Activated T-helper 1 cell treated with anti-CD3 and anti-CD28 coated beads, Interleukin-2, amount 50 U/mL, for 16 hours (primary cell): ENCODE measurements around the gene PGLYRP4.

Experiments
- DNase-seq, 2 donors: peaks; one replicate each; pipeline ENCODE4 v3.0.0-alpha.2; 2020; ENCODE audit warnings: low read depth in 1 of 2, low spot score in 1 of 2

The PGLYRP4 gene

GRCh38 chr1:153379591-153379990, 30.9 kb upstream of the PGLYRP4 start:
- DNase-seq: no peak

- no peak for DNase-seq
These were observed 26.9 kb upstream of the PGLYRP4 start, which contains the start of gene S100A12 for GRCh38 chr1:153375511-153375910. S100A12 (minus strand) TSS chr1:153375621; CDS start chr1:153374592, 1,029 bp downstream.

GRCh38 chr1:153374071-153374470, 25.4 kb upstream of the PGLYRP4 start:
- DNase-seq: no peak

GRCh38 chr1:153372571-153372970, 23.9 kb upstream of the PGLYRP4 start:
- DNase-seq: no peak

- DNase-seq: no peak
These were observed 22.6 kb upstream of the PGLYRP4 start for GRCh38 chr1:153371231-153371630.

- DNase-seq: no peak
These were observed 21.5 kb upstream of the PGLYRP4 start for GRCh38 chr1:153370146-153370545.

- no peak for DNase-seq
These were observed 19.9 kb upstream of the PGLYRP4 start for GRCh38 chr1:153368495-153368894.

GRCh38 chr1:153367090-153367489, 18.4 kb upstream of the PGLYRP4 start:
- no peak for DNase-seq

- DNase-seq: no peak
These were observed 17.6 kb upstream of the PGLYRP4 start for GRCh38 chr1:153366261-153366660.

GRCh38 chr1:153365696-153366095, 17.1 kb upstream of the PGLYRP4 start:
- DNase-seq: no peak

- DNase-seq: no peak
These were observed 16.4 kb upstream of the PGLYRP4 start for GRCh38 chr1:153364766-153365666.

- DNase-seq: no peak
These were observed 15.5 kb upstream of the PGLYRP4 start for GRCh38 chr1:153364156-153364555.

- DNase-seq: no peak
These were observed 15.0 kb upstream of the PGLYRP4 start for GRCh38 chr1:153363641-153364040.

GRCh38 chr1:153362187-153362775, 13.6 kb upstream of the PGLYRP4 start:
- DNase-seq: no peak

GRCh38 chr1:153361480-153362109, 13.0 kb upstream of the PGLYRP4 start:
- DNase-seq: no peak

GRCh38 chr1:153360592-153361479, 12.2 kb upstream of the PGLYRP4 start:
- no peak for DNase-seq

- DNase-seq: no peak
These were observed 11.5 kb upstream of the PGLYRP4 start for GRCh38 chr1:153360190-153360589.

- no peak for DNase-seq
These were observed 10.6 kb upstream of the PGLYRP4 start for GRCh38 chr1:153359241-153359640.

- DNase-seq: no peak
These were observed 10.0 kb upstream of the PGLYRP4 start for GRCh38 chr1:153358691-153358975.

- no peak for DNase-seq
These were observed 9.4 kb upstream of the PGLYRP4 start, which contains the start of gene S100A9 for GRCh38 chr1:153357853-153358690. S100A9 (plus strand) TSS chr1:153357854; CDS start chr1:153358284, 430 bp downstream.
